ENCODE data around the gene FAM47E.

Gene FAM47E

DNA sequence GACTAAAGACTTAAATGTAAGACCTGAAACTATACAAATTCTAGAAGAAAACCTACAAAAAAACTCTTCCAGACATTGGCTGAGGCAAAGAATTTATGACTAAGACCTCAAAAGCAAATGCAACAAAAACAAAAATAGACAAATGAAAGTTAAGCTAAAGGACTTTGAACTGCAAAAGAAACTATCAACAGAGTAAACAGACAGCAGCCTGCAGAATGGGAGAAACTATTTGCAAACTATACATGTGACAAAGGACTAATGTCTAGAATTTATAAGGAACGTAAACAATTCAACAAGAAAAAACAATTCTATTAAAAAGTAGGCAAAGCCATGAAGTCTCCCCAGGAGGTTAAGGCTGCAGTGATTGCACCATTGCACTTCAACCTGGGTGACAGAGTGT, 9.1 kb downstream of the FAM47E start:
- Histone ChIP-seq H3K27me3 (ENCODE audit: insufficient read depth, low read length, poor library complexity) (no peaks in the 10 kb centered on the region), H3K9ac (ENCODE audit: low read length) (no peak overlapping the region), H3K18ac (ENCODE audit: low read length) (no peak overlapping the region), H3K79me1 (ENCODE audit: low read length) (no peaks in the 10 kb centered on the region), H2BK5ac (ENCODE audit: low read length) (no peak overlapping the region), H3K4me2 (ENCODE audit: low read length) (no peak overlapping the region), H3K56ac (ENCODE audit: low read length) (no peak overlapping the region), H4K5ac (ENCODE audit: low read length) (no peak overlapping the region), H3K4ac (ENCODE audit: low read depth, low read length) (no peak overlapping the region), H3K4me1 (ENCODE audit: control insufficient read depth, low read depth, low read length) (no peaks in the 10 kb centered on the region), H2AK5ac (ENCODE audit: low read length) (no peak overlapping the region), H4K8ac (ENCODE audit: low read depth, low read length) (no peak overlapping the region), H3K36me3 (ENCODE audit: control insufficient read depth, insufficient read depth, low read length) (no peaks in the 10 kb centered on the region), H3K79me2 (ENCODE audit: control insufficient read depth, insufficient read depth, low read length) (no peaks in the 10 kb centered on the region), H3K4me3 (ENCODE audit: low read length) (no peak overlapping the region), H2BK120ac (ENCODE audit: low read depth, low read length) (no peak overlapping the region), H2BK15ac (replicated peaks; ENCODE audit: low read depth) (no peak overlapping the region), H3K27ac (ENCODE audit: low read depth, low read length) (no peak overlapping the region), H3K23ac (ENCODE audit: low read length) (no peak overlapping the region)
- DNase-seq = no peak
- WGBS (ENCODE audit: extremely low coverage, insufficient coverage, low lambda C conversion rate) = no CpG with 5 or more reads among the region's 1 CpG

DNA sequence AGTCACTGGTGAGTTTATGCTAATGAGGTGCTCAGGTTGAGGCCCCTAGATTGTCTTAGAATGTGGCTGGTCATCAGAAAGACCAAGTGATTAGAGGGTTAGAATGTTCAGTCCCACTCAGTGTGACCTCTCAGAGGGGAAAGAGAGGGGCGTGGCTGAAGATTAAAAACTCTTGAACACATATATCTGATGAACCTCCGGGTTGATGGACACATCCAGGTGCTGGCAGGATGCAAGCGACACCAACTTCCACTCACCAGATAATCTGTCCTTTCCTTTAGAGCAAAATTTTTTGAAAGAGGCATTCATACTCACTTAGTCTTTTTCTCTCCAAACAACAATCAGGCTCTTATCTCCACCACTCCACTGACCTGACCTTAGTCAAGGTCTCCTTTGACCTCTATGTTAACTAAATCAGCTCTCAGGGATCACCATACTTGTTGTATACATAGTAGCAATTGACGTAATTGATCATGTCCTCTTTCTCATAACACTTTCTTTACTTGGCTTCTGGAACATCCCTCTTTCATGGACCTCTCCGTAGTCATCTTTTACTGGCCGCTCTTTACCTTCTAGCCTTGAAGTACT, 14.2 kb downstream of the FAM47E start:
- Histone ChIP-seq H3K23ac (ENCODE audit: low read length) (no peak overlapping the region), H3K27me3 (ENCODE audit: insufficient read depth, low read length, poor library complexity) (no peaks in the 10 kb centered on the region), H3K4me3 (ENCODE audit: low read length) (no peak overlapping the region), H2AK5ac (ENCODE audit: low read length) (no peak overlapping the region), H4K5ac (ENCODE audit: low read length) (no peak overlapping the region), H3K4me1 (ENCODE audit: control insufficient read depth, low read depth, low read length) (no peaks in the 10 kb centered on the region), H3K79me2 (ENCODE audit: control insufficient read depth, insufficient read depth, low read length) (no peaks in the 10 kb centered on the region), H3K36me3 (ENCODE audit: control insufficient read depth, insufficient read depth, low read length) (no peaks in the 10 kb centered on the region), H3K4me2 (ENCODE audit: low read length) (no peak overlapping the region), H3K4ac (ENCODE audit: low read depth, low read length) (no peak overlapping the region), H4K8ac (ENCODE audit: low read depth, low read length) (no peak overlapping the region), H2BK15ac (replicated peaks; ENCODE audit: low read depth) (no peak overlapping the region), H3K18ac (ENCODE audit: low read length) (no peak overlapping the region), H3K56ac (ENCODE audit: low read length) (no peak overlapping the region), H3K79me1 (ENCODE audit: low read length) (no peaks in the 10 kb centered on the region), H3K9ac (ENCODE audit: low read length) (no peak overlapping the region), H2BK5ac (ENCODE audit: low read length) (no peak overlapping the region), H2BK120ac (ENCODE audit: low read depth, low read length) (no peak overlapping the region), H3K27ac (ENCODE audit: low read depth, low read length) (no peak overlapping the region)
- no CpG with 5 or more reads among the region's 6 CpGs for WGBS (ENCODE audit: extremely low coverage, insufficient coverage, low lambda C conversion rate)
- DNase-seq = no peak

DNA sequence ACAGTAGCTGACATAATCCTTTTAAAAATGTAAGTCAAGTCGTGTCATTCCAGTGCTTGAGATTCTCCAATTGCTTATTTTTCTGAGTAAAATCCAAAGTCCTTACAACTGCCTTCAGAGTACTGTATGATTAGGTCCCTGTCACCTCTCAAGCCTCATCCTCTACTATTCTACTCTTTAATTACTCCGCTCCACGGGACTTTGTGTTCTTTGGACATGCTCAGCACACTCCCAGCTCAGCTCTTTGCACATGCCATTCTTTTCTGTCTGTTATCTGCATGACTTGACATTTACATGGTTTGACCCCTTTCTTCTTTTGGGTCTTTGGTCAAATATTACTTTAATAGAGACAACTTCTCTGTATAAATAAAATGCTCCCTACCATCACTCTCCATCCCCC, 15.1 kb downstream of the FAM47E start:
- Histone ChIP-seq H3K18ac (ENCODE audit: low read length) (no peak overlapping the region), H3K79me2 (ENCODE audit: control insufficient read depth, insufficient read depth, low read length) (no peaks in the 10 kb centered on the region), H3K4me1 (ENCODE audit: control insufficient read depth, low read depth, low read length) (no peaks in the 10 kb centered on the region), H3K27me3 (ENCODE audit: insufficient read depth, low read length, poor library complexity) (no peaks in the 10 kb centered on the region), H2BK15ac (replicated peaks; ENCODE audit: low read depth) (no peak overlapping the region), H3K79me1 (ENCODE audit: low read length) (no peaks in the 10 kb centered on the region), H2BK120ac (ENCODE audit: low read depth, low read length) (no peak overlapping the region), H2BK5ac (ENCODE audit: low read length) (no peak overlapping the region), H3K4me3 (ENCODE audit: low read length) (no peak overlapping the region), H4K5ac (ENCODE audit: low read length) (no peak overlapping the region), H3K4ac (ENCODE audit: low read depth, low read length) (no peak overlapping the region), H3K36me3 (ENCODE audit: control insufficient read depth, insufficient read depth, low read length) (no peaks in the 10 kb centered on the region), H2AK5ac (ENCODE audit: low read length) (no peak overlapping the region), H3K9ac (ENCODE audit: low read length) (no peak overlapping the region), H3K56ac (ENCODE audit: low read length) (no peak overlapping the region), H4K8ac (ENCODE audit: low read depth, low read length) (no peak overlapping the region), H3K23ac (ENCODE audit: low read length) (no peak overlapping the region), H3K27ac (ENCODE audit: low read depth, low read length) (no peak overlapping the region), H3K4me2 (ENCODE audit: low read length) (no peak overlapping the region)
- WGBS (ENCODE audit: extremely low coverage, insufficient coverage, low lambda C conversion rate) = no CpG with 5 or more reads among the region's 3 CpGs
- no peak for DNase-seq

DNA sequence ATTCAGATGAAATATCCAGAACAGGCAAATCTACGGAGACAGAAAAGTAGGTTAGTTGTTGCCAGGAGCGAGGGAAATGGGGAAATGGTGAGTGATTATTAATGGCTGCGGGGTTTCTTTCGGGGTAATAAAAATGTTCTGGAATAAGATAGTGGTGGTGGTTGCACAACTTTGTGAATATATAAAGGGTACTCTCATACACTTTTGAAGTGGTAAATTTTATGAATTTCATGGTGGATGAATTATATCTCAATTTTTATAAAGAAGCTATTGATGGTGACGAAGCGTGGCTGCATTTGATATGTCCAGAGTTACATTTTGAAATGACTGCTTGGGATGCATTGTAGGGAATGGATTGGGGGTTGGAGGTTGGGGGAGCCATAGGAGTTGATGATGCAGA, 16.3 kb downstream of the FAM47E start:
- Histone ChIP-seq H3K4me3 (ENCODE audit: low read length) (no peak overlapping the region), H3K4me1 (ENCODE audit: control insufficient read depth, low read depth, low read length) (no peaks in the 10 kb centered on the region), H2AK5ac (ENCODE audit: low read length) (no peak overlapping the region), H4K8ac (ENCODE audit: low read depth, low read length) (no peak overlapping the region), H3K27me3 (ENCODE audit: insufficient read depth, low read length, poor library complexity) (no peaks in the 10 kb centered on the region), H3K27ac (ENCODE audit: low read depth, low read length) (no peak overlapping the region), H2BK15ac (replicated peaks; ENCODE audit: low read depth) (no peak overlapping the region), H3K18ac (ENCODE audit: low read length) (no peak overlapping the region), H4K5ac (ENCODE audit: low read length) (no peak overlapping the region), H3K9ac (ENCODE audit: low read length) (no peak overlapping the region), H3K4ac (ENCODE audit: low read depth, low read length) (no peak overlapping the region), H3K4me2 (ENCODE audit: low read length) (no peak overlapping the region), H3K79me1 (ENCODE audit: low read length) (no peaks in the 10 kb centered on the region), H2BK5ac (ENCODE audit: low read length) (no peak overlapping the region), H3K36me3 (ENCODE audit: control insufficient read depth, insufficient read depth, low read length) (no peaks in the 10 kb centered on the region), H3K23ac (ENCODE audit: low read length) (no peak overlapping the region), H2BK120ac (ENCODE audit: low read depth, low read length) (no peak overlapping the region), H3K79me2 (ENCODE audit: control insufficient read depth, insufficient read depth, low read length) (no peaks in the 10 kb centered on the region), H3K56ac (ENCODE audit: low read length) (no peak overlapping the region)
- DNase-seq = no peak
- WGBS (ENCODE audit: extremely low coverage, insufficient coverage, low lambda C conversion rate) = no CpG with 5 or more reads among the region's 6 CpGs

DNA sequence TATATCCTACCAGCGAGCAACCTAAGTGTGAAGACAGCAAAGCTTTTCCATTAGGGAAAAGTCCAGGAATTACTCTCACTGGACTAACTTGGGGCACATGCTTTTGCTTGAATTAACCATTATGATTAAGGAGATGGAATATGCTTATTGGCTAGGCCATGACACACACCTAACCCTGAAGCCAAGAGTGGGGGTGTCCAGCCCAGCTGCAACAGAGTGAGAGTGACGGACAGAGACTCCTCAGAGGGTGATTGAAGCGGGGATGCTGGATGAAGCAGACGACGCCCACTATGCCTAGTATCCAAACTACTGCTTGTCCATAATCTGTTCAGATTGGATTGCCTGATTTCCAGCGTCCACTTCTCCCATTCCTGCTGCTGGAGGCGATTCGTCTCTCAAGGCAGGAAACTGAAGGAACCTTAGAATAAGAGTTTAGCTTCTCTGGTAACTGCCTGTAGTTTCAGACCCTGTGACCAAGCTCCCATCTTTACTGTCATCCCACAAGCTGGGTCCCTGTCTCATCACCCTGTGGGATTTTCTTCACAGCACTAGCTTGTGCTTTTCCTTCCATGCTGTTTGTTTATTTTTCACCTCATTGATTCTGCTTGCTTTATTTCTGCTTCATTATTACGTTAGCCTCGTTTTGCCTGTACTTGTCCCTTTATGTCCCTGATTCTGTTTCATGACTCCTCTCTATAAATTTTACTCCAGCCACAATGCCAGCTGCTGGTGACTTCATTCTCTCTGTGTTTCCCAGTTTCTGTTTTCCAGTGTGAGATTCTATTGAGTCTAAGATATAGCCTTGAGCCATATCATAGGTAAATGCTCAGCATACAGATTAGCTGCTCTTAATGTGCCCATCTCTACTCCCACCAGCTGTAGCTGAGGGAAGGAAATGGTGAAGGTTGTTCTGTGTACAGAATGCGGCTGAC, 19.0 kb downstream of the FAM47E start:
- Histone ChIP-seq H2AK5ac (ENCODE audit: low read length) (no peak overlapping the region), H3K36me3 (ENCODE audit: control insufficient read depth, insufficient read depth, low read length) (no peaks in the 10 kb centered on the region), H4K5ac (ENCODE audit: low read length) (no peak overlapping the region), H3K4me1 (ENCODE audit: control insufficient read depth, low read depth, low read length) (no peaks in the 10 kb centered on the region), H2BK5ac (ENCODE audit: low read length) (no peak overlapping the region), H3K23ac (ENCODE audit: low read length) (no peak overlapping the region), H2BK120ac (ENCODE audit: low read depth, low read length) (no peak overlapping the region), H3K27me3 (ENCODE audit: insufficient read depth, low read length, poor library complexity) (no peaks in the 10 kb centered on the region), H3K56ac (ENCODE audit: low read length) (no peak overlapping the region), H3K79me1 (ENCODE audit: low read length) (no peaks in the 10 kb centered on the region), H4K8ac (ENCODE audit: low read depth, low read length) (no peak overlapping the region), H2BK15ac (replicated peaks; ENCODE audit: low read depth) (no peak overlapping the region), H3K9ac (ENCODE audit: low read length) (no peak overlapping the region), H3K4ac (ENCODE audit: low read depth, low read length) (no peak overlapping the region), H3K79me2 (ENCODE audit: control insufficient read depth, insufficient read depth, low read length) (no peaks in the 10 kb centered on the region), H3K4me2 (ENCODE audit: low read length) (no peak overlapping the region), H3K4me3 (ENCODE audit: low read length) (no peak overlapping the region), H3K18ac (ENCODE audit: low read length) (no peak overlapping the region), H3K27ac (ENCODE audit: low read depth, low read length) (no peak overlapping the region)
- no CpG with 5 or more reads among the region's 11 CpGs for WGBS (ENCODE audit: extremely low coverage, insufficient coverage, low lambda C conversion rate)
- no peak for DNase-seq

All from mesendoderm (in vitro differentiated cells).